Amniotic epithelial cell (primary cell): ENCODE data around the gene THOC2.

Experiments
- DNase-seq: peaks from one replicate; pipeline ENCODE4 v3.0.0-alpha.2; 2010; ENCODE audit warnings: low read depth

Gene THOC2

DNA sequence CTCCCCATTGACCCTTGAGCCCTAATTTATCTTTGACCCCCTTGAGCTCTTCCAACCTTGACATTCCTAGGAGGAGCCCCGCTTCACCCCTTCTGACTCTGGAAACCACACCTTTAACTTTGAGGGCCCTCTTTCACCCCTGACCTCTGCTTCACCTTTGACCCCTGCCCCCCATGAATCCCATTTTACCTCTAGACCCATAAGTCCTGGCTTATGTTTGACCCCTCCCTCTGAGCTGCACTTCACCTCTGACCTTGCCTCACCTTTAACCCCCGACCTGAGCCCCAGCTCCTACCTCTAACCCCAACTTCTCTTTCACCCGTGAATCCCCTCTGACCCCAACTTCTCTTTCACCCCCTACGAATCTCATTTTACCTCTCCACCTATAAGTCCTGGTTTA lies 169.7 kb downstream of the THOC2 start:
- no peak for DNase-seq

GRCh38 chrX:123562342-123563146 lies 170.3 kb downstream of the THOC2 start:
- DNase-seq = no peak

GRCh38 chrX:123561439-123562215 lies 171.2 kb downstream of the THOC2 start:
- DNase-seq = no peak

GRCh38 chrX:123550829-123551228 lies 182.0 kb downstream of the THOC2 start:
- DNase-seq = no peak
